HG02981 (cell line): ENCODE data around the gene MAP4K4.

Experiments
- ATAC-seq: cut with Tn5 transposase; IDR thresholded peaks from one replicate; pipeline ENCODE4 v1.9.1; 2021; ENCODE audit warnings: mild to moderate bottlenecking, moderate library complexity; ENCODE audit not compliant: unreplicated experiment

Gene MAP4K4

GRCh38 chr2:101830555-101830954 is 133.0 kb downstream of the MAP4K4 start:
- peak; percentile 53 for ATAC-seq

GRCh38 chr2:101831351-101831865 is 133.9 kb downstream of the MAP4K4 start:
- no peak for ATAC-seq

- ATAC-seq: no peak
These were observed 134.6 kb downstream of the MAP4K4 start for GRCh38 chr2:101832114-101832513.

GRCh38 chr2:101833890-101834523 is 136.5 kb downstream of the MAP4K4 start:
- ATAC-seq: no peak

GRCh38 chr2:101837354-101837753 is 139.8 kb downstream of the MAP4K4 start:
- no peak for ATAC-seq

- ATAC-seq: no peak
These were observed 144.3 kb downstream of the MAP4K4 start for GRCh38 chr2:101841679-101842327.

GRCh38 chr2:101842471-101842870 is 145.0 kb downstream of the MAP4K4 start:
- ATAC-seq: no peak

GRCh38 chr2:101843048-101843447 is 145.5 kb downstream of the MAP4K4 start:
- no peak for ATAC-seq

- no peak for ATAC-seq
These were observed 146.0 kb downstream of the MAP4K4 start for GRCh38 chr2:101843471-101843870.

- ATAC-seq: no peak
These were observed 146.6 kb downstream of the MAP4K4 start for GRCh38 chr2:101844055-101844635.

GRCh38 chr2:101846973-101847372 is 149.5 kb downstream of the MAP4K4 start:
- ATAC-seq: no peak

GRCh38 chr2:101847661-101848339 is 150.3 kb downstream of the MAP4K4 start:
- ATAC-seq: no peak

- no peak for ATAC-seq
These were observed 151.4 kb downstream of the MAP4K4 start for GRCh38 chr2:101848769-101849410.

- ATAC-seq: no peak
These were observed 152.9 kb downstream of the MAP4K4 start for GRCh38 chr2:101850450-101850849.

- ATAC-seq: no peak
These were observed 153.5 kb downstream of the MAP4K4 start for GRCh38 chr2:101850991-101851390.

- ATAC-seq: no peak
These were observed 155.3 kb downstream of the MAP4K4 start for GRCh38 chr2:101852824-101853223.

GRCh38 chr2:101854877-101855276 is 157.4 kb downstream of the MAP4K4 start:
- ATAC-seq: no peak

GRCh38 chr2:101855776-101856175 is 158.3 kb downstream of the MAP4K4 start:
- no peak for ATAC-seq

GRCh38 chr2:101858246-101858645 is 160.7 kb downstream of the MAP4K4 start:
- no peak for ATAC-seq

- ATAC-seq: no peak
These were observed 161.4 kb downstream of the MAP4K4 start for GRCh38 chr2:101858910-101859309.

GRCh38 chr2:101859604-101860003 is 162.1 kb downstream of the MAP4K4 start:
- ATAC-seq: no peak
